Measurements from ENCODE around the gene UCHL1.

Gene UCHL1

GRCh38 chr4:41256740-41257256, at the start of gene UCHL1:
Gene UCHL1 (plus strand): TSS chr4:41256928. CDS start chr4:41256977, 49 bp downstream.
- peak; percentile 95 for FAIRE-seq

GRCh38 chr4:41207291-41207831, 49.4 kb upstream of the UCHL1 start:
- no peak for FAIRE-seq

- no peak for FAIRE-seq
Observed at GRCh38 chr4:41209187-41209586, 47.5 kb upstream of the UCHL1 start.

- FAIRE-seq: no peak
Observed at GRCh38 chr4:41209901-41210300, 46.8 kb upstream of the UCHL1 start.

GRCh38 chr4:41211951-41212615, 44.6 kb upstream of the UCHL1 start:
- FAIRE-seq: no peak

GRCh38 chr4:41212616-41213203, 44.0 kb upstream of the UCHL1 start:
- peak; percentile 36 for FAIRE-seq

- no peak for FAIRE-seq
Observed at GRCh38 chr4:41213625-41214135, 43.0 kb upstream of the UCHL1 start.

GRCh38 chr4:41214136-41214824, 42.4 kb upstream of the UCHL1 start, which contains the start of gene APBB2:
Gene APBB2 (minus strand): TSS chr4:41214542. CDS start chr4:41033254, 181,288 bp downstream.
- FAIRE-seq: peak; percentile 47

GRCh38 chr4:41214825-41215146, 41.9 kb upstream of the UCHL1 start:
- no peak for FAIRE-seq

GRCh38 chr4:41215155-41215554, 41.6 kb upstream of the UCHL1 start:
- no peak for FAIRE-seq

GRCh38 chr4:41215969-41216293, 40.8 kb upstream of the UCHL1 start:
- no peak for FAIRE-seq

GRCh38 chr4:41216294-41217019, 40.3 kb upstream of the UCHL1 start:
- FAIRE-seq: no peak

GRCh38 chr4:41217020-41217333, 39.8 kb upstream of the UCHL1 start:
- FAIRE-seq: no peak

- no peak for FAIRE-seq
Observed at GRCh38 chr4:41217374-41217773, 39.4 kb upstream of the UCHL1 start.

- no peak for FAIRE-seq
Observed at GRCh38 chr4:41218703-41219102, 38.0 kb upstream of the UCHL1 start.

- FAIRE-seq: no peak
Observed at GRCh38 chr4:41219421-41219950, 37.2 kb upstream of the UCHL1 start.

GRCh38 chr4:41221850-41222645, 34.7 kb upstream of the UCHL1 start:
- FAIRE-seq: no peak

- no peak for FAIRE-seq
Observed at GRCh38 chr4:41227902-41228301, 28.8 kb upstream of the UCHL1 start.

GRCh38 chr4:41232406-41232805, 24.3 kb upstream of the UCHL1 start:
- no peak for FAIRE-seq

- peak; percentile 8 for FAIRE-seq
Observed at GRCh38 chr4:41232856-41233255, 23.9 kb upstream of the UCHL1 start.

- no peak for FAIRE-seq
Observed at GRCh38 chr4:41236032-41236431, 20.7 kb upstream of the UCHL1 start.

- FAIRE-seq: peak; percentile 63
Observed at GRCh38 chr4:41236508-41236907, 20.2 kb upstream of the UCHL1 start.

All from G401.6 (cell line).